Immature natural killer cell (primary cell): ENCODE results near the gene METTL26. TPM values are rescaled to one million over a fixed set of nuclear protein-coding genes. Genes with fewer than 3 reads are reported as not detected.
A peak's percentile ranks its signal among the peaks of the same experiment; 100 is the strongest.

ENCODE experiments used
- DNase-seq, 3 donors: peaks; one replicate each; pipeline ENCODE4 v3.0.0; 2022; ENCODE audit warnings: mixed read lengths in 1 of 3
- H3K27ac Mint-ChIP-seq, 6 donors: one replicate each; pipeline ENCODE4 v1.8.0; 2020; ENCODE audit warnings: mixed read lengths in 6 of 6, mild to moderate bottlenecking in 5 of 6, inconsistent platforms in 4 of 6, moderate library complexity in 3 of 6
- H3K27me3 Mint-ChIP-seq, 3 donors: one replicate each; pipeline ENCODE4 v1.8.0; 2020 to 2021; ENCODE audit warnings: low read depth in 3 of 3, mild to moderate bottlenecking in 3 of 3, mixed read lengths in 3 of 3, moderate library complexity in 3 of 3, inconsistent platforms in 1 of 3
- H3K36me3 Mint-ChIP-seq, 3 donors: one replicate each; pipeline ENCODE4 v1.8.0; 2020; ENCODE audit warnings: mixed read lengths in 3 of 3, inconsistent platforms in 2 of 3, mild to moderate bottlenecking in 2 of 3
- H3K4me1 Mint-ChIP-seq, 2 donors: one replicate each; pipeline ENCODE4 v1.8.0; 2020; ENCODE audit warnings: inconsistent platforms in 2 of 2, mild to moderate bottlenecking in 2 of 2, mixed read lengths in 2 of 2, moderate library complexity in 1 of 2
- H3K4me3 Mint-ChIP-seq, 5 donors: one replicate each; pipeline ENCODE4 v1.8.0; 2020; ENCODE audit warnings: mild to moderate bottlenecking in 5 of 5, mixed read lengths in 5 of 5, inconsistent platforms in 3 of 5, moderate library complexity in 3 of 5
- H3K9me3 Mint-ChIP-seq, 6 donors: one replicate each; pipeline ENCODE4 v1.8.0; 2020; ENCODE audit warnings: mild to moderate bottlenecking in 6 of 6, mixed read lengths in 6 of 6, inconsistent platforms in 4 of 6, moderate library complexity in 3 of 6
- polyA plus RNA-seq, 3 donors: library from polyadenylated mRNA; unstranded; fragments of 300-500 nt; fragmentation: Illumina TruSeq; gene quantifications; one replicate each; pipeline ENCODE4 v1.2.3, GENCODE V29; 2021

The METTL26 gene
- polyA plus RNA-seq, 3 donors from 2014 or later = 89.3 to 128 (median 93.9) TPM

DNA sequence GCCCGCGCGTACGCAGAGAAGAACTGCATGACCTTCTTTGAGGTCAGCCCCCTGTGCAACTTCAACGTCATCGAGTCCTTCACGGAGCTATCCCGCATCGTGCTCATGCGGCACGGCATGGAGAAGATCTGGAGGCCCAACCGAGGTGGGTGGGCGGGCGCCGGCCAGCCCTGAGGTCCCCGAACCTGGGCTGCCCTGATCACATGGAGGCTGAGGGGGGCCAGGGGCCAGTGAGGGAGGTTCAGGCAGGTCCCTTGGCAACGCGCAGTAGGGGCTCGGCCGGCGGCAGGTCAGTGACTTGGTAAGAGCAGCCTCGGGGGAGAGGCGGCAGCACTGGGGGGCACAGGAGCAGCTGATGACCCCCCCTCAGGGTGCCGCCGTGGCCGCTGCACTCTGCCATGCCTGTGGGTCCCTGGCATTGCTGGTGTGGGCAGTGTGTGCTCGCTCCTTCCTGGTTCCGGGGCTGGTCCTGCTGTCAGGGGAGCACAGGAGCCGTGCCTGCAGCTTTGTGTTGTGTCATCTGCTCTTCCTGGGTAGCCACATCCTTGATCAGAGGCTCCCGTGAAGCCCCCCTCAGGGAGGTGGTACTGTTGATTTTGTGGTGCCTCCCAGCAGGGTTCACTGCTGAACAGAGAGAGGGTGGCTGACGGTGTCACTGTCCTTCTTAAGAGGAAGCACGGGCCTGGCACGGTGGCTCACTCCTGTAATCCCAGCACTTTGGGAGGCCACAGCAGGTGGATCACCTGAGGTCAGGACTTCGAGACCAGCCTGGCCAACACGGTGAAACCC is 9.9 kb downstream of the METTL26 start:
- Mint-ChIP-seq H3K9me3 (no peaks in the 10 kb centered on the region), H3K27me3 (peaks cover 0 to 2% (median 0%) of the 10 kb centered on the region in 3 donors), H3K4me1 (peaks cover 0 to 2% of the 10 kb centered on the region in 2 donors), H3K36me3 (peaks cover 0 to 5% (median 0%) of the 10 kb centered on the region in 3 donors), H3K4me3 (no peak overlapping the region), H3K27ac (no peak overlapping the region)
- no peak for DNase-seq

DNA sequence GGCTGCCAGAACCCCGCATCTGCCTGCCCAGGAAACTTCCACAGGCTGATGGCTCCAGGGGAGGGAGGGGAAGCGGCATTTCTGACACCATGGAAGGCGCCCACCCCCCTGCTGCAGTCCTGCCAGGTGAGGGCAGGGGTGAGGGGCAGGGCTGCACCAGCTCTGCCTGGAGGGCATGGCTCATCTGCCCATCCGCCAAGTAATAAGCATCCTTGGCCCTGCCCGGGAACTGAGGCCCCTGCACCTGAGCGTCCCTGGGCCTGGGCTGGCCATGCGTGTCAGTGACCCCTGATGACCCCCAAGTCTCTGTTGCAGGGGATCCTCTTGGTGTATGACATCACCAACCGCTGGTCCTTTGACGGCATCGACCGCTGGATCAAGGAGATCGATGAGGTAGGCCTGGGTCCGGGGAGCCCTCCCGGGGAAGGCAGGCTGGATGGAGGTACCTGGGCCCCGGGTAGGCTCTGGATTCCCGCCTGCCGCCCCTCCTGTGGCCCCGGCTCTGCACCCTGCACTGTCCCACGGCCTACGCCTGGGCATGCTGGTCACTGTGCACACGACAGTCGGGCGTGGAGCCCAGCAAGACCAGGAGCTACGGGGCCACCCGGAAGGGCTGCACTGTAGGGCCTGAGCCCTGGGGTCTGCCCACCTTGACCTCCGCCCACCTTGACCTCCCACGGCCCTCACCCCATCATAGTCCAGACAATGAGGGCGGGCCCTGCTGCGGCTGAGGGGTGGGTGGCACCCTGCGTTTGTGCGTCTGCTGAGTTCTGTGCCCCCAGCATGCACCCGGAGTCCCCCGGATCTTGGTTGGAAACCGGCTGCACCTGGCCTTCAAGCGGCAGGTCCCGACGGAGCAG is 10.8 kb downstream of the METTL26 start:
- no peak overlapping the region for H3K27ac Mint-ChIP-seq

DNA sequence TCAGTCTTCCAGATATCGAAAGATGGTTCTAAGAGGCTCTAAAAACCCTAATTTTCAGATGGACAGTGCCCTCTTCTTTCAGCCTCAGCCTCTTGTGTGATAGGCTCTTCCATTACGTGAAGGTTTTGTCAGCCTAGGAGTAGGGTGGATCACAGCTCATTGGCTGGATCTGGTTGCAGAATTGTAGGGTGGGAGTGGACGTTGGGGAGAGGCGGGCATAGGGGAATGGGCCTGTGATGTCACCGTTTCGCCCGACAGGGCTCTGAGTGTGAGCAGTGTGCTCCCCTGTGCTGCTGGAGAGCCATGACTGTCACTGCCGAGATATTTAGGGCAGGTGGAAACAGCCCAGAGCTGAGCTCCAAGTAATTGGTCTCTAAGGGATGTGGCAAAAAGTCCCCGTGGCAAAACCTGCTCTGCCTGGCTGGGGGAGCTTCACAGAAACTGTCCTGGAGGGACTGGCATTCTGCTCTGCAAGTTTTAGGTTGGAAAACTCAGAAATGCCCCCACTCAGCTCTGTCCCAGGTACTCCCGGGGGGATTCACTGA is 11.5 kb downstream of the METTL26 start:
- no peaks in the 10 kb centered on the region for H3K9me3 Mint-ChIP-seq
- peaks cover 0 to 5% (median 0%) of the 10 kb centered on the region in 3 donors for H3K36me3 Mint-ChIP-seq
- H3K4me1 Mint-ChIP-seq = peaks cover 0 to 2% of the 10 kb centered on the region in 2 donors
- H3K4me3 Mint-ChIP-seq = no peak overlapping the region
- no peak overlapping the region for H3K27ac Mint-ChIP-seq
- no peak for DNase-seq
- peaks cover 0 to 2% (median 0%) of the 10 kb centered on the region in 3 donors for H3K27me3 Mint-ChIP-seq

More for the DNA sequence above, 10.8 kb downstream of the METTL26 start:
- Mint-ChIP-seq H3K27me3 (peaks cover 0 to 2% (median 0%) of the 10 kb centered on the region in 3 donors), H3K4me1 (peaks cover 0 to 2% of the 10 kb centered on the region in 2 donors), H3K4me3 (no peak overlapping the region), H3K9me3 (no peaks in the 10 kb centered on the region), H3K36me3 (peaks cover 0 to 5% (median 0%) of the 10 kb centered on the region in 3 donors)
- no peak for DNase-seq

DNA sequence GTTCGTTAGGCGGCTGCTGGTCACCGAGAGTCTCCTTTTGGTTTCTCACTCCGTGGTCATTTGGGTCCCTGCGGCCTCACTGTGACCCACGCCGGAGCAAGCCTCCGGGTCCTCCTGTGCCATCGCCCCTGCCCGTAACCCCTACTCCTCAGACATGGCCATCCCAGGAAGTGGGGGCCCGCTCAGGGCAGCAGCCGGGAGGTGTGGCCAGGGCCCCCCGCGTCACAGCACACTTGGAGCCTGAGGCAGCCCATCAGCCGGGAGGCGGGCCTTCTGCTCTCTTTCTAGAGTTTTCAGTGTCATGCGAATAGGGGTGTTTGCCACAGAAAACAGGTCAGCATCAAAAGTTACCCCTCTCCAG is 13.2 kb downstream of the METTL26 start:
- no peaks in the 10 kb centered on the region for H3K36me3 Mint-ChIP-seq
- no peak for DNase-seq
- no peaks in the 10 kb centered on the region for H3K9me3 Mint-ChIP-seq
- peaks cover 0 to 2% (median 0%) of the 10 kb centered on the region in 3 donors for H3K27me3 Mint-ChIP-seq
- H3K4me1 Mint-ChIP-seq = peaks cover 0 to 2% of the 10 kb centered on the region in 2 donors
- no peak overlapping the region for H3K4me3 Mint-ChIP-seq
- H3K27ac Mint-ChIP-seq = no peak overlapping the region

DNA sequence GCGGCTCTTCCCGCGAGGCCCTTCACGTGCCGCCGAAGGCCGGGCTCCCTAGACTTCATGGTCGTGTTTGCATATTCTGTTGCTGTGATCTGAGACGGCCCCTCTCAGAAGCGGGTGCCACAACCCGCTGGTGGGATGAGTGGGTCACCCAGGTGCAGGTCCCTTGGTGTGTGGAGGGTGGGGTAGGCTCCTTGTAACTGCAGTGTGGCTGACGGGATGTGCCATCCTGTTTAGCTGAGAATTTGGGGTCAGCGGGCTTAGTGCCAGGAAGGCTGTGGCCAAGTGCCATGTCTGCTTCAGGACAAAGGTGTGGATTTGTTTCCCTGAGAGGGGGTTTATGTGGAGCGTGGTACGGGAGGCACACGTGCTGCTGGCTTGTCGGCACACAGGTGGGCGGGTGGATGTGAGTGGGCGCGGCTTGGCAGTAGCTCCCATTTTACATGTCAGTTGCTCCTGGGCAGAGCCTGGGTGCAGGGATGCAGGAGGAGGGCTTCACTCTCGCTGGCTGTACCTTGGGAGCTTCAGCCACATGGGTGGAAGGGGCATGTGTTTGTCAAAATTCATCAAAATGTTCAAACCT is 14.5 kb downstream of the METTL26 start:
- peaks cover 0 to 2% (median 0%) of the 10 kb centered on the region in 3 donors for H3K27me3 Mint-ChIP-seq
- no peaks in the 10 kb centered on the region for H3K36me3 Mint-ChIP-seq
- no peak overlapping the region for H3K4me3 Mint-ChIP-seq
- H3K9me3 Mint-ChIP-seq = no peaks in the 10 kb centered on the region
- DNase-seq = no peak
- H3K27ac Mint-ChIP-seq = no peak overlapping the region
- H3K4me1 Mint-ChIP-seq = peaks cover 0 to 2% of the 10 kb centered on the region in 2 donors

DNA sequence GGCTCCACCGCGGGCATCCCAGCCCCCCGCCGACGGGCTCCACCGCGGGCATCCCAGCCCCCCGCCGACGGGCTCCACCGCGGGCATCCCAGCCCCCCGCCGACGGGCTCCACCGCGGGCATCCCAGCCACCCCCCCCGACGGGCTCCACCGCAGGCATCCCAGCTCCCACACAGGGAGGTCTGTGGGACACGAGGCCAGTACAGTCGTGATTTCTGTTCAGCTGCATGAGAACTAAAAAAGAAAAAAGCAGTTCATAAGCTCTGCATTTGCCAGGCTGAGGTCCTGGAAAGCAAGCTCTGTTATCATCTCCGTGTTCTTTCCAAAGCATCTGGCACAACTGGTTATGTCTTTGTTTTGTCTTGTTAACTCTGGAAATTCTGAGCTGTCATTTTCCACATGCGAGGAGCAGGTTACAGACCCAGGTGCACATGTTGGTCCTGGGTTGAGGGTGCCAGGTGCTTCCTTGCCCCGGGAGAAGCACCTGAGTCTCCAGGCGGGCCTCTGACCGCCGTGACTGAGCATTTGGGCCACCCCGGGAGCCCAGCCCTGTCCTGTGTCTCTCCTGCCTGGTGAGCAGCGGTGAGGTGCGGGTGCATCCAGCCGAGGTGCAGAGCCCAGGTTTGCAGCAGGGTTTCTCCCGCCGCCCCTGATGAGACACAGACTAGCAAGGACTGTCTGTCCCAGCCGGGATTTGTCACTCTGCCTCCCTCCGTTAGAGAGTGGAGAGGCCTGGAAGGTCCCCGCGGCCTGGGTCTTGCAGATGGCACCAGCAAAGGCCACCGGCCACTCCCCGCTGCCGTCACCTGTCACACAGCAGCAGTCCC is 15.2 kb downstream of the METTL26 start:
- Mint-ChIP-seq H3K9me3 (no peaks in the 10 kb centered on the region), H3K36me3 (no peaks in the 10 kb centered on the region), H3K4me1 (peaks cover 0 to 2% of the 10 kb centered on the region in 2 donors), H3K27me3 (peaks cover 0 to 2% (median 0%) of the 10 kb centered on the region in 3 donors), H3K27ac (no peak overlapping the region), H3K4me3 (no peak overlapping the region)
- no peak for DNase-seq

DNA sequence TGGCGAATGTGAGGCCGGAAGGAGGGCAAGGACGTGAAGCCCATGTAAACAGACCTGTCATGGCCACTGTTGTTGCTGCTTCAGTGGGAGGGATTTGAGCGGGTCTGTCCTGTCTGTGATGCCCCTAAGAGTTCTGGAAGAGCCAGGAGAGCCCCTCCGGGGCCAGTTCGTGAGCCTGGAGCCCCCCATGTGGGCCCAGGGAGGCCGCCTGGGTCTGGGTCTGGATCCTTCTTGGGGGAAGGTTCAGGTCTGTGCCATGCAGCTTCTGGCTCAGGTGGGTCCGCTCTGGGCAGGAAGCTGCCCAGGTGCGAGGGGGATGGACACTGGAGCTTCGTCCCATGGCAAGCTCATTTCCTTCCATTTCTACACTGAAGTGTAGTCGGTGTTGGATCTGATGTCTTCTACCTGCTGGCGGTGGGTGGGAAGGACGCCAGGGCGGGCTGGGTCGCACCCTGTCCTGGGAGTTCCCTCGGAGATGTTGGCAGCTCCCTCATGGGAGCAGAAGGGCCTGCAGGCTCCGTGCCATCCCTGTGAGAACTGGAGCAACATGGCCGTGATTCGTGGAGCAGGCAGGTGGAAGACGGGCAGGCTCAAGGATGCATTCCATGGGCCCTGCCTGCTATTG is 16.5 kb downstream of the METTL26 start:
- H3K9me3 Mint-ChIP-seq = no peaks in the 10 kb centered on the region
- no peaks in the 10 kb centered on the region for H3K36me3 Mint-ChIP-seq
- H3K27me3 Mint-ChIP-seq = peaks cover 0 to 2% (median 0%) of the 10 kb centered on the region in 3 donors
- peaks cover 0 to 2% of the 10 kb centered on the region in 2 donors for H3K4me1 Mint-ChIP-seq
- DNase-seq = no peak
- no peak overlapping the region for H3K4me3 Mint-ChIP-seq
- no peak overlapping the region for H3K27ac Mint-ChIP-seq

DNA sequence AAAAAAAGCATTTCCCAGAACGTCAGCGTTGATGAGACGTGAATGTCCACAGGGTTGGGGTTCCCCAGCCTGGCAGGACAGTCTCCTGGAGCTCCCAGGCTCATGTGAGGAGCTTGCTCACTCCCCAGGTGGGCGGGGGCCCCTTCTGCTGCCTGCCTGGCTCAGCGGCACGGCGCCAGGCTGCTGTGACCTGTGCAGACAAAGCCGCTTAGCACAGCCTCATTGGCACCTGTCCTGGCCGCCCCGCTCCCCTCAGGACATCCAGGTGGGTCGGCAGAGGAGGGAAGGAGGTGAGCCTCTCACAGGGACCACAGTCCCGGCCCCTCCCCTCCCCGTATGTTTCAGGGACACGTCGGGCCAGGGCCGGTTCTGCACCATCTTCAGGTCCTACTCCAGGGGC is 18.2 kb downstream of the METTL26 start:
- Mint-ChIP-seq H3K27me3 (peaks cover 0 to 2% (median 0%) of the 10 kb centered on the region in 3 donors), H3K27ac (no peak overlapping the region), H3K4me1 (no peaks in the 10 kb centered on the region), H3K36me3 (no peaks in the 10 kb centered on the region), H3K4me3 (no peak overlapping the region), H3K9me3 (no peaks in the 10 kb centered on the region)
- no peak for DNase-seq

DNA sequence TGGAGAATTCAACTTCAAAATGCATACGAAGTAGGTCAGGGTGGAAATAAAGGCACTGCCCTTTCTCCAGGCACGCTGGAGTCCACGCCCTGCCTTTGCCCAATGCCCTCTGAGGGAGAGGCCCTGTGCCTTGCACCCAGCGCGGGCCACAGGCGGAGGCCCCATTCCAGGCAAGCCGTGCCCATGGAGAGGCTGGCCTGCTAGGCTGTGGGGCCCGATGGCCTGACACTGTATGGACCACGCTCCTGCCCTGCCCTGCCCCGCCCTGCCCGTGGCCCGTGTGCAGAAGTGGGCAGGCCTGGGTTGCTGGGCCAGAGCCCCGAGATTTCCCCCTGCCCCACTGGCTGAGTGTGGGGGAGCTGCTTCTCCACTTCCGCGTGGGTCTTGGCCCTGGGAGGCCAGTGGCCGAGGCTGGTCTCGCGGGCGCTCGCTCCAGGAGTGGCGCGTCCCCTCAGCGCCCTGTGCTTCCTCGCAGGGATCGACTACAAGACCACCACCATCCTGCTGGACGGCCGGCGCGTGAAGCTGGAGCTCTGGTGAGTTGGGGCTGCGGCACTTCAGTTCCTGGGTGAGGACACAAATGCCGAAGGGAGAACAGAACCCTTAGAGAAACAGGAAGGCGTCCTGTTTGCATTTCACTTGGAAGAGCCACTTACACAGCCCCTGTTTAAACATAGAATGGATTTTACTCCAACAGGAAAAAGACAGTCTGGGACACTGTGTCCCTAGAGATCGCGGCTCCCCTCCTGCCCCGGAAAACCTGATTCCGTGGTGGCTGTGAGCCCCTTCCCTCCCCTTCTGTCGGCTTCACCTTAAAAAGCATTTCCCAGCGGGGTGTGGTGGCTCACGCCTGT is 19.1 kb downstream of the METTL26 start:
- no peak for DNase-seq
- Mint-ChIP-seq H3K4me3 (no peak overlapping the region), H3K27ac (no peak overlapping the region), H3K36me3 (no peaks in the 10 kb centered on the region), H3K4me1 (no peaks in the 10 kb centered on the region), H3K27me3 (peaks cover 0 to 2% (median 0%) of the 10 kb centered on the region in 3 donors), H3K9me3 (no peaks in the 10 kb centered on the region)

DNA sequence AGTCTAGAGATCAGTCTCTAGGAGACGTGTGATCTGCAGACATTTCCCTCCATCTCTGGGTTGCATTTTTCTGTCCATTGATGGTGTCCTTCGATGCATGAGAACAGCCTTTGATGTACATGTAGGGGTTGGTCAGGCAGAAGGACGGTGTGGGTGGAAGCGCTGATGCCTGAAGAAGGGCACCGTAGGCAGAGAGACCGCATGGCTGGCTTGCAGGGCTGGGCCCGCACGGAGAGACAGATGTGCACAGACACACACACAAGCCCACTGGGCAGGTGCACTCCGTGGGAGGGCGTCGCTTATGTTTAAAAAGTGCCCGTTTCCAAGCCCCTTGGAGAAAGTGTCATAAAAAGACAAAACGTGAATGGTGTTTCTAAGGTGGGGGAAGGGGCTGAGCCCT is 21.0 kb downstream of the METTL26 start:
- peaks cover 5% of the 10 kb centered on the region in 2 donors for H3K4me1 Mint-ChIP-seq
- no peak for DNase-seq
- H3K27ac Mint-ChIP-seq = no peak overlapping the region
- H3K4me3 Mint-ChIP-seq = no peak overlapping the region
- no peaks in the 10 kb centered on the region for H3K36me3 Mint-ChIP-seq
- H3K9me3 Mint-ChIP-seq = no peaks in the 10 kb centered on the region
- no peaks in the 10 kb centered on the region for H3K27me3 Mint-ChIP-seq

DNA sequence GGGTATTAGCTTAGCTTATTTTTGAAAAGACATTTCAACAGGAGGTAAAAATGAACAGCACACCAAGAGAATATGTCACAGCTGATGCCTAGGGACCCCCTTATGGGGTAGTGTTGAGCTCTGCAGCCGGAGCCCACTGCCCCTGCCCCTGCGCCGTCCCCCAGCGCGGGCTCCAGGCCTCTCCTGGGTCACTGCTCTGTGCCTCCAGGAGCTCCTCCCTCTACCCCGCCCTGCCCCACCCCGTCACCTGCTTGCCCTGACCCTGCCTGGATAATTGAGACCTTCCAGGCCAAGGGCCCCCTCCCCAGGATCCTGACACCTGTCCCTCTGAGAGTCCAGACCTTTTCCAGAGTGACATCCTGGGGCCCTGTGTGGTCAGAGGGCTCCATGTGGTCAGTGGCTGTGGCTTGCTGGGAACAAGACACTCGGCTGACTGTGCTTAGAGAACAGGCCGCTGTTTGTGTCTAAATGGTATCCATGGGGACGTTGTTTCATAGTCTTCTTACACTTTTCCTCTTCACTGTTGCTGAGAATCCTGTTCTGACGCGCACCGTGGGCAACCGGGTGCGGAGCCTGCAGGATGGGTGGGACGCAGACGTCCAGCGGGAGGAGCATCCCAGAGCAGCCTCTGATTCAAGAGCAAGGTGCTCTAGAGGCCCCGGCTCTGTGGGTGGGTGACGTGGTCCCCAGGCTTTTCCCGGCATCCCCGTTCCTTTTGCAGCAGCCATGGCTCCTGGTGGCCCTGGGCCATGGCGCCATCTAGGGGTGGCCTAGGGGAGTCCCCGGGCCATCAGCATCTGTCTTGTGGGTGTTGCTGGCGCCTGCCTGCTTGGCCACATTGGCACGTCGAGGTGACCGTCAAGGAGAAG is 25.4 kb downstream of the METTL26 start:
- Mint-ChIP-seq H3K27ac (peak overlapping the region in 1 of 6 donors; percentile 55), H3K27me3 (no peaks in the 10 kb centered on the region), H3K4me1 (peaks cover 5% of the 10 kb centered on the region in 2 donors), H3K9me3 (no peaks in the 10 kb centered on the region), H3K4me3 (no peak overlapping the region), H3K36me3 (no peaks in the 10 kb centered on the region)
- peak; percentile 39 to 55 (median 52) for DNase-seq
